Stimulated activated CD4-positive, alpha-beta T cell treated with anti-CD3 and anti-CD28 coated beads, Interleukin-2, amount 100 ng/mL, for 48 hours (primary cell): Measurements from ENCODE around the gene GAPVD1.
"Not testable (repeated sequence)": the region's sequence is repeated elsewhere in the genome, so short reads cannot be mapped to it uniquely, and the experiment has no call there.

Source experiments
- DNase-seq, 2 donors: peaks; one replicate each; pipeline ENCODE4 v3.0.0-alpha.2; 2020

Gene GAPVD1

GRCh38 chr9:125246261-125246667, 15.4 kb upstream of the GAPVD1 start:
- DNase-seq = no peak

GRCh38 chr9:125254231-125254630, 7.4 kb upstream of the GAPVD1 start:
- DNase-seq = no peak

- no peak for DNase-seq
Observed at GRCh38 chr9:125255781-125256391, 5.7 kb upstream of the GAPVD1 start.

- no peak for DNase-seq
Observed at GRCh38 chr9:125258160-125258785, 3.4 kb upstream of the GAPVD1 start.

GRCh38 chr9:125258832-125259534, 2.6 kb upstream of the GAPVD1 start:
- DNase-seq = no peak

GRCh38 chr9:125260561-125260960, 1.1 kb upstream of the GAPVD1 start:
- DNase-seq = no peak

- no peak for DNase-seq
Observed at GRCh38 chr9:125262294-125262991, 817 bp downstream of the GAPVD1 start.

GRCh38 chr9:125264068-125264467, 2.4 kb downstream of the GAPVD1 start:
- DNase-seq = not testable (repeated sequence)

- no peak for DNase-seq
Observed at GRCh38 chr9:125268394-125269013, 6.9 kb downstream of the GAPVD1 start.

GRCh38 chr9:125269014-125269397, 7.4 kb downstream of the GAPVD1 start:
- DNase-seq = no peak

GRCh38 chr9:125271081-125271480, 9.5 kb downstream of the GAPVD1 start:
- no peak for DNase-seq

GRCh38 chr9:125272697-125273096, 11.1 kb downstream of the GAPVD1 start:
- no peak for DNase-seq

GRCh38 chr9:125276771-125277170, 15.1 kb downstream of the GAPVD1 start:
- no peak for DNase-seq

- DNase-seq = no peak
Observed at GRCh38 chr9:125277411-125277810, 15.8 kb downstream of the GAPVD1 start.

- no peak for DNase-seq
Observed at GRCh38 chr9:125280945-125281344, 19.3 kb downstream of the GAPVD1 start.

GRCh38 chr9:125284855-125285254, 23.2 kb downstream of the GAPVD1 start:
- DNase-seq = no peak

- not testable (repeated sequence) for DNase-seq
Observed at GRCh38 chr9:125286935-125287433, 25.4 kb downstream of the GAPVD1 start.

GRCh38 chr9:125293134-125293533, 31.5 kb downstream of the GAPVD1 start:
- no peak for DNase-seq

GRCh38 chr9:125295657-125296056, 34.0 kb downstream of the GAPVD1 start:
- DNase-seq = no peak

- DNase-seq = no peak
Observed at GRCh38 chr9:125296843-125297372, 35.3 kb downstream of the GAPVD1 start.

GRCh38 chr9:125297917-125298316, 36.3 kb downstream of the GAPVD1 start:
- no peak for DNase-seq

GRCh38 chr9:125302241-125302640, 40.6 kb downstream of the GAPVD1 start:
- DNase-seq = no peak

GRCh38 chr9:125304273-125304672, 42.6 kb downstream of the GAPVD1 start:
- DNase-seq = no peak
